GM19395 (cell line): ENCODE results near the gene SORCS1.

Experiments
- ATAC-seq: cut with Tn5 transposase; IDR thresholded peaks from one replicate; pipeline ENCODE4 v1.9.1; 2021; ENCODE audit warnings: mild to moderate bottlenecking, moderate library complexity; ENCODE audit not compliant: unreplicated experiment

The SORCS1 gene

DNA sequence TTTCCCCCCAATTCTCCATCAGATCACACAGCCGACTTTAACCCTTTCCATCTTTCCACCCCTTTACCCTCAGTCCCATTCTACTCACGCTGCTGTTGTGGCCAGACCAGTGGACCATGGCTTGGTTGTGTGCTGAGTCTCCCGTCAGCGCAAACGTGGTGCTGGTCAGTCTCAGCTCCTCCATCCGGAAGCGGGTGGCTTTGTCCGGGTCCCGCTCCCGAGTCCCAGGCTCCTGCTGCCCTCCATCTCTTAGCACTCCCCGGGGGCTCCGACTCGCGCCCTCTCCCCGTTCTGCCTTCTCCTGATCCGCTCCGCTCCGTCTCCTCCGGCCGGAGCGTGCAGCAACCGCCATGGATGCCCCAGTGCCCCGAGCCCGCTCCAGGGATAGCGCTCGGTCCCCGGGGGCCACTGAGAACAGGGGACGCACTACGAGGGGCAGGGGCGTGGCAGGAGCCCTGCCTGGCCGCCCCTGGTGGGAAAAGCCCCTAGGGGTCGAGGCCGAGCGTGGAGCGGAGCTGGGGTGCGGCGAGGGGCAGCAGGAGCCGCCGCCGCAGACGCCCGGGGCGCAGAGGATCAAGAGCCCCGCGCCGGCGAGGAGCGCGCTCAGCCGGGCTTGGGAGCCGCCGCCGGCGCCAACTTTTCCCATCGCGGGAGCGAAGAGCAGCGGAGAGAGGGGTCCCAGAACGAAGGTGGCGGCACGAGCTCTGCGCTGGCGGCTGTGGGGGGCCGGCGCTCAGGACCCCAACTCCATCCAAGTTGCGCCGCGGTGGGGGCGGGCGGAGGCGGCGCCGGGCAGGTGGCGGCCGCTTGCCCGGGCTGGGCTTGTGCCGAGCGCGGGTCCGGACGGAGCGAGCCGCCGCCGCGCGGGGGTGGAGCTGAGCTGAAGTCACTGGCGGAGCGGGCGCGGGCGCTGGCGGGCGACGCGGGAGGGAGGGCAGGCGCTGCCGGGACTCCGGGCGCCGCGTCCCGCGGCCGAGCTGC is at the start of gene SORCS1:
SORCS1 (minus strand) TSS at position 826 of the 981 bp plus-strand sequence.
- no peak for ATAC-seq

DNA sequence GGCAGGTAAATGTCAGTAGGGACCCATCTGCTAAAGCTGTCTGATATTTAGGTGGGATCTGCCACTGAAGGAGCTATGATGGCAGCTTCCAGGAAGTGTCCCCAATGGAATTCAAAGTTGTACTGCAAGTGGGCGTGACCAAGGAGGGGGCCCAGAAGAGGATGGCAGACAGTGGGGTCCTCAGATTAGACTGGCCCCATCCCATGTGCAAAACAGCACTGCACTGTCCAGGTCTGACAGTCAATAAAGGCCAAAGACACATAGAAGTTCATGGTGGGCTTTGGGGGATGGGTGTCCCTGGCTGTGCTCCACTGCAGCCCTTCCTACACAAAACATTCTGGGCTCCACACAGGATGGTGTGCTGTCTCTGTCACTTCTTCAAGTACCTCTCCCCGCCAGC is 49.8 kb upstream of the SORCS1 start:
- no peak for ATAC-seq

DNA sequence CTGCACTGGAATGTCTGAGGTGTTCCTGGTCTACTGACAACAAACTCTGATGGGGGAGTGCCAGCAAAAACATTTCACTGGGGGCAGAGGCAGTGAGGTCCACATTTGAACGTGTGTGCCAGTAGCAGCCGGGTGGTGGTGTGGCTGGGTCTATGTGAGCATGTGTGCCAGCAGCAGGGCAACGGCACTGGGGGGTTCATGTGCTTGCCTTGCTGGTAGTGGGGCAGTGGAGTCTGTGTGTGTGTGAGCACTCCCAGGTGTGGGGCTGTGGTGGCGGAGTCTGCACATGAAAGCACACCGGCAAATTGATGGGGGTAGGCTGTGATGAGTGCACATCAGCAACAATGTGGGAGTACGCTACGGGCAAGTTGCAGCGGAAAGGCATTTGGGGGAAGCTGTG is 49.4 kb upstream of the SORCS1 start:
- no peak for ATAC-seq

DNA sequence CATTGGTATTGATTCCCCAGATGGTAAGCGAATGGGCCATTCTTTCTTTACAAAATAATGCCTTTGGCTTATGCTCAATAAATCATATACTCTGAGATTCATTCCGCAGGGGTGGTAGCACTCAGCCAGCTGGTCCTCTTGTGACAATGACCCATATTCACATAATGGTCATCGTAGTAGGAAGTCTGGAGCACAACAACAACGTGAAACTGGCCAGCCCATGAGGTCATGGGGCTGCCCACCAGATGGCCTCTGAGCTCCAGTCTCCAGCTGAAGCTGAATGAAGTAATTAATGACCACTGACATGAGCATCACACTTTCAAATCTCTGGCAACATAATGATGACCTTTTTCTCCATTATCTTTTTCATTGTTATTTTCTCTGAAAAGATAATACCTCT is 42.3 kb upstream of the SORCS1 start:
- ATAC-seq = no peak

DNA sequence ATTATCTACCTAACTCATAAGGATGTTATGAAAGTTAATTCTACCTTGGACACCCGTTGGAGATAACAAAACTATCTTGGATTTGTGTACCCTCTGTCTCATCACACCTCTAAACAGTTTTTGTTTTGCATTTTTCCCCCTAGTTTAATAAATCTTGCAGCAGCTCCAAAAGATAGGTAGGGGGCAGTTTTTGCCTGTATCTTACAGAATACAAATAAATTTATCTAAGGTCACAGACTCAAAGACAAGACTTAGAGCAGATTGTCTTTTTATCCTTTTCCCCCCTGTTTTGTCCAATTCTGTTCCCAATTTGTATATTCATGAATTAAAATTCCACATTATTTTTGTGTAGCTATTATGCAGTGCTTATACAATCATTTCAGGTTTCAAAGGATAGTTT is 5.0 kb upstream of the SORCS1 start:
- no peak for ATAC-seq

DNA sequence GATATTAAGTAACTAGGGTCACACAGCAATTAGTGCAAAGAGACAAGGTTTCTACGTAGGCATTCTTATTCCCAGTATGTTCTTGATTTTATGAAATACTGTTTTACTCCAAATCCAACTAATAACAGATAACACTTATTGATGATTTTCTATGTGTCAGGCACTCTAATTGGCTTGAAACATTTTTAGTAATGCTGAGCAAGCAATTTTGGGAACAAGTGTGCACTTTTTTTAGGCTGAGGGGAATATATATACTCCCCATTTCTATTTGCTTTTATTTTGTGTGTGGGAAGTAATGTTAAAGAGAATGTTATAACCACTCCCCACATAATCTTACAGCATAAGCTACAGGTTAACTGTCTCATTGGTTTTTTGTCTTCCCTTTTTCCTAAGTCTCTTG is 4.2 kb upstream of the SORCS1 start:
- no peak for ATAC-seq

DNA sequence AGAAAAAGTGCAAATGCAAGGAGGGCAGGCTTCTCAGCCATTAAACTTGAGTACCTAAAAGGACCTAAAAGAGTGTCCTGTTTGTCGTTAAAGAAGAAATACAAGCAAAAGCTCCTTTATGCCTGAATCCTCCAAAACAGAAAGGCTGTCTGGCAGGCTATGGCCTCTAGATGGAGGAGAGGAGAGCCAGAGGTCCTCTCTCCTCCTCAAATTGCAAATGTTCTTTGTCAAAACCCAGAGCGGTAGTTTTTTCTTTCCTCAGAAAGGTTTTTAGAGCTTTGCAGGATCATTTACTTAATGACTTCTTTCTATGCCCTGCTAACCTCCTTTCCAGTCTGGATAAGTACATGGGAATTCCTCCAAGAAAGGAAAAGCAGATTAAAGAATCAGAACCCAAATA is 1.9 kb upstream of the SORCS1 start:
- no peak for ATAC-seq

DNA sequence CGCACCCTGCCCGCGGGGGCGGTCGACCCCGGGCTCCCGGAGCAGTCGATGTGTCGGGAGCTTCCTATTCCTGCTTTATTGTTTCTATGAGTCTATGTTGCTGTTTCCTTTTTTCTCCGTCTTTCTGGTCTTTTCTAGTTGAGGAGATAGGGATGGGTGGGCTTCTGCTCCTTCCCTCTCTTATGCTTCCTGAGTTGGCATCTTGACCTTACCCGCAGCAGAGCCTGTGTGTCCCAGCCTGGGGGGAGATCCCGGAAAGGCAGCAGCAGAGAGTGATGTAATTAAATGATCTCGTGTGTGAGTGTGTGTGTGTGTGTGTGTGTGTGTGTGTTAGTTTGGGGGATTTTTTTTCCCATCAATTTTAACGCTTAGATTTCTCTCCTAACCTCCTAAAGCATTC is 486 bp upstream of the SORCS1 start:
- ATAC-seq = no peak

DNA sequence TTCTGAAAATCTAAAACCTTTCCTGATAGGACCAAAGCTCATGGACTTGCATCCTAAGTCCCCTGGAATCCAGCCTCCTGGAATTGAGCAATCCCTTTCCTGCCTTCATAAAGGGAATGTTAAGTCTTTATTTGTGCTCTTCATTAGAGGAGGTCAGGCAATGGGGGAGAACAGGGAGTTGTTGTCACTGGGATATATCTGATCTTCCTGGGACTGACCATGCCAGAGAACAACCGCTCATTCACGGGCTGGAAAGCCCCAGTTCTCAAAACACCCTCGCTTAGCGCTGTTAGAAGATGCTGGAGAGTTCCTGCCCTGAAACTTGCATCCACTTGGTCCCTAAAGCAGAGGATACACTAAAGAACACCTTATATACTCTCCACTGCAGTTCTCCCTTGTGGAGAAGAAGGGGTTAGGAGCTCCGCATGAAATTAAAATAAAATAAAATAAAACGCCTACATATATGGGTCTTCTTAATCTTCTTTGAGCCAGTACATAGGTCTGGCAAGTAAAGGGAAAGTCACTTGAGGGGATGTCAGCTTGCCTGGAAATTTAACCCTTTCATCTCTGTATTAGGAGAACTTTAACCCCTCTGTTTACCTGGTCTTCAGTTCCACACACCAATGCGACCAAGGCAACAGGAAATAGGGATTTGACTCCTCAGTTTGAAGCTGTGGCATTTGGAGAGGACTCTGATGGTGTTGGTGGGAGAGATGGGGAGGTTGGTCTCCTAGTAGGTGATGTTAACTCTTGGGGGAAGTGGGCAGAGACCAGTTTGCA is 1.2 kb downstream of the SORCS1 start:
- ATAC-seq = no peak

DNA sequence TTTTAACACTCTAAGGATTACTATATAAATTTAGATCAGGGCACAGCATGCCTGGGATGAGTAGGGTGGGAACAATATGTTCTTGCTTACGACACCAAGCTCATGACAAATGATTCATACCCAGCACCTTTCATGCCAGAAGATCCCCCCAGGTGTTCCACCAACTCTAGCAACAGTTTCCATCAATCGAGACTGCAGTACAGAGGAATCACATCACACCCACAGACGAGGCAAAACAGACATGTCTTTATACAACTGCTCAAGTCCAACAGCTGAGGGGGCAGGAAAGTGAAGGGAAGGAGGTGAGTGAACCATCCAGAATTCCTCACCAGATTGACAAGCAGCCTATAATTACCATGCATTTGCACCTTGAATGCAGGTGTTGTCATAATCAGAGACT is 3.6 kb downstream of the SORCS1 start:
- no peak for ATAC-seq

DNA sequence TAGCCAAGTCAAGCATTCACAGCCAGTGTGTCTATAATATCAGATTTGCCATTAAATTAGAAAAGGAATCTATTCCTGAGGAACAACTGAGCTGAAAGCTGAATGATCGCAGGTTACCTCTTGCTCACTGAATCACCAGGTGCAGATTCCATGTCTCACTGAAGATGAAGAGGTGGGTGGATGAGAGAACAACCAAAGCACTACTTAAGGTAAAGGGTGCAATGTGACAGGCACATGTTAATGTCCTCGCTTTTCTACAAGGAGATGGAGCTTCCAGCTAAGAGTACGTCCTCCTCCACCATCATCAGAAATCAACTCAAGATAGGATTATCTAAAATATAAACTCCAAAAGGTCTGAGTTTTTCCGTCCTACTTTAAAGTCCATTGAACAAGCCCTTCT is 4.6 kb downstream of the SORCS1 start:
- no peak for ATAC-seq

DNA sequence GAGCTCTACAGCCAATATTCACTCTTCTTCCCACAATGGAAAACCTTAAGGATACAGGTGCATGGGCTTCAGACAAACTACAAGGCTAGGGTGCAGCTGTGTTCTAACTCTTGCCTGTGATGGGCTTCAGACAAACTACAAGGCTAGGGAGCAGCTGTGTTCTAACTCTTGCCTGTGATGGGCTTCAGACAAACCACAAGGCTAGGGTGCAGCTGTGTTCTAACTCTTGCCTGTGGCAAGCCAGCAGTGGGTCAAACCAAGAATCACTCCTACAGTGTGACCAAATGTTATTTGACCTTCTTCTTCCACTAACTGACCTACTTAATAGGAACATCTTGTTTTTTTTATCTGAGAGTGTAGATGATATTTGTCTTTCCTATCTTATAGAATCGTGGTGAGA is 7.4 kb downstream of the SORCS1 start:
- ATAC-seq = no peak

DNA sequence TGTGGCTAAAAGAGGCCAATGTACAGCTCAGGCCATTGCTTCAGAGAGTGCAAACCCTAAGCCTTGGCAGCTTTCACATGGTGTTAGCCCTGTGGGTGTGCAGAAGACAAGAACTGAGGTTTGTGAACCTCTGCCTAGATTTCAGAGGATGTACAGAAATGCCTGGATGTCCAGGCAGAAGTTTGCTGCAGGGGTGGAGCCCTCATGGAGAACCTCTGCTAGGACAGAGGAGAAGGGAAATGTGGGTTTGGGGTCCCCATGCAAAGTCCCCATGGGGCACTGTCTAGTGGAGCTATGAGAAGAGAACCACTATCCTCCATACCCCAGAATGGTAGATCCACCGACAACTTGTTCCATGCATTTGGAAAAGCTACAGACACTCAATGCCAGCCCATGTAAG is 12.4 kb downstream of the SORCS1 start:
- ATAC-seq = no peak

DNA sequence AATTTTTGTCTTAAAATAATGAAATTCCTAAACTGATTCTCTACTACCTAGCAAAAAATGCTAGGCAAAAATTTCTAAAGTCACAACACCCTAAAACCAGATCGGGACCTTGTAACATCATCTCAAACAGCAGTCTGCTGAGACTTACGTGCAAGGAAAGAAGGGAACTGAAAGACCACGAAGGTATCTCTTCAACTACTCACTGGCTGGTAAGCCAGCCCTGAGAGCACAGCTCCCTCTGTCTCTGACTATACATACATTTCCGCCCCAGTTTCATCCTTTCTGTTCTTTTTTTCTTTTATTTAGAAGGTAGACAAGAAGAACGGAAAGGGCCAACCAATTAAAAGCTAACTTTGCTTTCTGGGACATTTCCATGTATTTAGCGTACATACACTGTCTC is 15.6 kb downstream of the SORCS1 start:
- ATAC-seq = no peak

DNA sequence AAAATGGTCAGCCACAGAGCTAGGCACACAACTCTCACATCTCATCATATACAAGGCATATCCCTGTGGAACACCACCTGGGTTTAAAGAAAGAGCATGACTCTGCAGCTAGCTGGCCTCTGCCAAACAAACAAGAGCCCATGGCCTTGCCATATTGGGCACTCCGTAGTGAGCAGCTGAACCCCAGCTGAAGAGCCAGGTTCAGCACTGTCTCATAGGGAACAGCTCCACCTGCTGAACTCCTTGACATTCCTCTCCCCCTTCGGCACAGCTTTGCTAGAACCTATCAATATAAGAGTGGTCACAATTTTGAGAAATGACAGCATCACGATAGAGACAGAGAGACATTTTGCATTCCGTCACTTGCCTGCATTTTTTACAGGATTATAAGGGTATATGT is 20.0 kb downstream of the SORCS1 start:
- ATAC-seq = no peak

DNA sequence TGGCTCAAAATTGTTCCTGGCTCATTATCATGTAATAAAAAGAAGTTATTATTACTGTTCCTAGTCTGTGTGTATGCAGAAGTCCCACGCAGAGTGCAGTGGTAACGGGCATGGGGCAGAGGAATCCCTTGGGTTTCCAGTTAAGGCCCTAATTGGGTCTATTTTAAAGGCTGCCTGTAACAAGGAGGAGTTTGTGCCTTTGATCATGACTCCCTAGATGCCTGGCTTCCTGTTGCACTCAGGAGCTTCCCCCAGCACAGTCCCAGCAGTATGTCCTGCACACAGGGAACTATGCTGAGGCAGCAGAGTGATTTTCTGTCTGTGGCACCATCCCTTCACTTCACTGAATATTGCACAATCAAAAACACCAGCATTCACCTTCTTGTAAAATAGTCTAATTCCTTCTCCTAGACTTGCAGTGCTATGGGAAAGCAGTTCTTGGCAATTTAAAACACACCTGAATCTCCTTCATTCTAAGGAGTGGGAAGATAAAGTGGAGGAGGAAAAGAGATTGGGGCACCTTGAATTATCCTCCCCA is 22.9 kb downstream of the SORCS1 start:
- no peak for ATAC-seq

DNA sequence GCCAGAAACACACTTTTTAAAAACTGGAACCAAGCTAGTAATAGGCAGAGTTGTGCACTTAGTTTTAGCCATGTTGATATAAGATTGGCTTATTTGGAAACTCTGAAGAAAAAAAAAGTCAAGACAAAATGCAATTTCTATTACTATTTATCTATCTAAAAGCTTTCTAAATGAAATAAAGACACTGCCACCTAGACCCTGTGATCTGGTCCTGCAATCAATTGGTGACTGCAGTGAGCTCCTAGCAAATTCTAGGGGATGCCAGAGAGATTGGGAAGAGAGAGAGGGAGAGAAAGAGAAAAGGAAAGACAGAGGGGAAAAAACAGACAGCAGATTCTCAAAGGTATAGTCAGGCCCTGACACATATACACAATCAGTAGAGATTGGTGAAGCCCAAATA is 25.3 kb downstream of the SORCS1 start:
- ATAC-seq = no peak

DNA sequence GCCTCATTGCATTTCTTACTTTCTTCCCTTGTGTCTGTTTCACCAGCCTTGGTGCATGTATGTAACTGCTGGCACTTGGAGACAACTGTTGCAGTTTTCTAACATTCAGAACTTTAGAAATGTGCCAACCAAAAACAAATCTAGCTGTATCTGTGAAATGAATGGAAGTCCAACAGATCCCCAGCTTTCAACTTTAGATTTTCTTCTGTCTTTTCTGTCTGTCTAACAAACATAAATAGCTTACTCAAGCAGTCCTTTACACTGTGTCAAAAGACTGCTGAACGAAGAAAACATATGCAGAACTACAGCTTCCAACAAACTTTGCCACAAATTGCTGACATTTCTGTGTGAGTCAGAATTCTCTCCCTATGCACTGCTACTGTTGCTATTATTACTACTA is 30.9 kb downstream of the SORCS1 start:
- no peak for ATAC-seq

DNA sequence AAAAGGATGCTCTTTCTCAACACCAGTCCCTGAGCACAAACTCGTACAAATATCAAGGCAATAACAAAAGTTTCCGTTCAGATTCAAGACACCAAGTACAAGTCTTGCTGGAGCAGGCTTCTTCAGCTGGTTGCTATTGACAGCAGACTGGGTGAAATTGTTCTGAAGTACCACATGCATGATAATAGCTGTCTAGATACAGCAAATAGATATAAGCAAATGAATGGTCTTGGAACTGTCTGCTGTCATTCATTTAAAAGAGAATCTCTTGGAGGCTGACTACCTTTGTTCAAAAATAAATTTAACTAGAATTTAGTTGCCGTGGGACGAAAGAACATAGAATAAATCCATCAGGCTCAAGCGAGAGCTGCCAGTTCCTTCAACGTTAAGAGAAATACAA is 35.5 kb downstream of the SORCS1 start:
- ATAC-seq = no peak

DNA sequence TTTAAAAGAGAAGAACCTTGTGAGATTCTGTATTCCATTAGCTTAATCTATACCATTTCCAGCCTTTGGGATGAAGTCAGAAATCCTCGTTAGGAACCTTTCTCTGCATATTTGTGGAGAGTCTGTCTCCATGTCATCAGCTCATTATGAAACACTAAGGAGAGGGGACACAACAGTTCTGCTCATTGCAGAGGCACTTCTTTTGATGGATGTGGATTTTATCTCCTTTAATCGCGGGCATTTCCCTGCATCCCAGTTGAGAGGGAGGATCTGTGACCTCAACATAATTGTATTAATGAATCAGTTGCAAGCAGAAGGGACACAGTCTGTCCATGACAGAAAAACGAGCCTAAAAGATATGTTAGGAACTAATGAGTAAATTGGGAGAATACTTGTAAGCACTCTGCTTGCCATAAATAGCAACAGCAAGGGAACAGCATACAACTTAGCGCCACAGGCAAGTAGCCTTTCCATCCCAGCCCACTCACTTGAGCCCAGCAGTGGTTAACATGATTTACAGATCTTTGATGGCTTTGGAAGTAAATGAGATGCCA is 37.9 kb downstream of the SORCS1 start:
- ATAC-seq = no peak

DNA sequence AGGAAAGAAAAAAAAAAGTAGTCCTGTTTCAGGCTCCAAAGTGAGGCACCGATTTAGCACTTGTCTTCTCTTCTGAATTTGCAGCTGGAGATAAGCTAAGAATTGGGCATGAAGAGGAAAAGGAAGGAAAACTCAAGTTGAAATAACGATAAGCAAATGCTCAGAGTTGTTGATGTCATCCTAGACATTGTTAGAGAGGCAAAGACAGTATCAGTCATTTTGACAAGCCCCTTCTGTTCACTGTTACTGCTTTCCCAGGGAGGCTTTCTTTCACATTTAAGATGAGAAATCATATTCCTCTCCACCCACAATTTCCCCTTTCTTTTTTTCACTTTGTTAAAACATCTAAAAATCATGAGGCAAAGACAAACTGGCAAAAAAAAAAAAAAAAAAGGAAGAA is 41.8 kb downstream of the SORCS1 start:
- no peak for ATAC-seq

DNA sequence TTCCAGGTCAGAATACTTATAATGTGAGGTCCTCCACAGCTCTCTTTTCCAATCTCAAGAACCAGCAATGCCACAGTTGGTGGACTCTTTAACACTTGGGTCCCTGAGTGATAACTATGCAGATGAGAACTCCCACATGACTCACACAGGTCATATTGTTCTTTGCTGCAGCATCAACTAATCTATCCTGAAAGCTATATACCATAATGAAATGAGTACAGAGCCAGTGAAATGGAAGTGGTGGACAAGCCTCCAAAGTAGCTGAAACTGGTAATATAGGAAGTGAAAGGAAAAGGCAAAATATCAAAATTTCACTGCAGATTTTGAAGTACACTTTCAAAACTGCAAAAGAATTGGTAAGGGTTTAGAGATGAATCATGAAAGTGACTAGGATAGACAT is 45.6 kb downstream of the SORCS1 start:
- ATAC-seq = peak; percentile 74
